Epithelial cell of prostate (primary cell): ENCODE measurements around the gene SMYD3.

Experiments
- DNase-seq: peaks from one replicate; pipeline ENCODE4 v3.0.0-alpha.2; 2011; ENCODE audit warnings: low read depth, low spot score
- H3K27ac ChIP-seq: fragments of 450-650 bp; 2 replicates; pipeline ENCODE4 v1.5.1; 2017; ENCODE audit warnings: mild to moderate bottlenecking

The SMYD3 gene

DNA sequence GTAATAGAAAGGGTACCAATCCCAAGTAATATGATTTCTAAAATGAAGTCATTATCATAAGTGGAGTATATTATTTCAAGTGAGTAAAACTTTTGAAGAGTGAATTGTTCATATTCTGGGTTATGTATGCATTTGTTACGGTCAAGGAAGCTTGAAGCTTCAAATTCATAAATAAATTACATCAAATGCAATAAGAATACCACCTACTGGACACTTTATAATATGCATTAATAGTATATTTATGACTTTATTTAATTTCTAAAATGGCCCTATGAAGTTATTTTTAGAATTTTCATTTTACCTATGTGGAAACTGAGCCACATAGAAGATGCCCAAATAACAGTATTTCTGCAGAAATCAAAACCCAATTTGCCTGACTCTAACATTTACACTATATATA is 260.6 kb downstream of the SMYD3 start:
- DNase-seq: no peak
- no peak overlapping the region for H3K27ac ChIP-seq

GRCh38 chr1:246245541-246245940 is 261.5 kb downstream of the SMYD3 start:
- no peak overlapping the region for H3K27ac ChIP-seq
- no peak for DNase-seq

DNA sequence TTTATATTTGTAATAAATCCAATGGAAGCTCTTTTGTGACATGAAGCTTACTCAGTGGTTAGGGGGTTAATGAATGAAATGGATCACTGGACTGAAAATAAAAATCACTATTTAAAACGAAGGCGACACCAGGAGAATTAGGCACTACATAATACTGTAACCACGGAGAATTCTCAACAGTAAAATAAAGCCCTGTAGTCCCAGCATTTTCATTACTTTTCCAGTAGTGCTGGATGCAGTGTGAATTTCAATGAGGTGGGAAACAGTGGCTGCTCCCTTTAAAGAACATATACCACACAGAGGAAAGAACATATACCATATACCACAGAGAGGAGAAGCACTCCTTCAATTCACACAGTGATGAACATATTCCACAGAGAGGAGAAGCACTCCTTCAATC is 275.0 kb downstream of the SMYD3 start:
- DNase-seq: no peak
- no peak overlapping the region for H3K27ac ChIP-seq

DNA sequence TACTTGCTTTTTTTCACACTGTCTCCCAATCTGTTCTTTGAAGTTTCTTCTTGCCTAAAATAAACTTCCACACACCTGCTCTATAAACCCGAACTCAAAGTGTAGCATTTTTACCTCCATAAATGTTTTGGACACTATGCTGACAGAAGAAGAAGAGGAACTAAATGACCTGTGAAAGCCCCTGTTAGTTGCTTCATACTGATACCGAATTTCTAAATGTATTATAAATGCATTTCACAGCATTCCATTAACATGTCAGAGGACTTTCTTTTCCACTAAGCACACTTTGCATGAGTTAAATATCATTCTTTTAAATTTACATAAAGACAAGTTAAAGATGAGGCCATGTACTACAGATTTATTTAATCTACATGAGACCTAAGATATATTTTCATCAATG is 281.0 kb downstream of the SMYD3 start:
- H3K27ac ChIP-seq: no peak overlapping the region
- DNase-seq: no peak

- no peak overlapping the region for H3K27ac ChIP-seq
- DNase-seq: no peak
Measured at GRCh38 chr1:246221485-246222255, 285.4 kb downstream of the SMYD3 start.

DNA sequence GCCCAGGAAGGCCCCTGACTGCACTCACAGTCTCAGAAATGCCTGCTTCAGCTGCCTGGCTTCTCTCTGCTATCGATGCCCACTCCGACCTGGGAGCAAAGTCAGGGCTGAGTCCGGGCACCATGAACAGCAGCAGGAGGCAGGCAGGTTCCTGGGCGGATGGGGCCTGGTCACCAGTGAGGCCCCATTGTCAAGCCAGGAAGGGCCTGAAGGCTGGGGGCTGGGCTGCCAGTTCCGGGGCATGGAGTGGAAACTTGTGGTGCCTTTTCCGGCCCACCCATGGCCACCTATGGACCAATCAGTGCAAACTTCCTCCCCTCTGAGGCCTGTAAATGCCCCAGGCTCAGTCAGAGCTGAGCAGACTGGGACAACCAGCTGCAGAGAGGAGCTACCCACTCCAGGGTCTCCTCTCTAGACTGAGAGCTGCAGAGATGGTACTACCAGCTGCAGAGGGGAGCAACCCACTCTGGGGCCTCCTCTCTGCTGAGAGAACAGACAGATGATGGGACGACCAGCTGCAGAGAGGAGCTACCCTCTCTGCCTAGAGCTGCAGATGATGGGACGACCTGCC is 286.5 kb downstream of the SMYD3 start:
- no peak for DNase-seq
- no peak overlapping the region for H3K27ac ChIP-seq

DNA sequence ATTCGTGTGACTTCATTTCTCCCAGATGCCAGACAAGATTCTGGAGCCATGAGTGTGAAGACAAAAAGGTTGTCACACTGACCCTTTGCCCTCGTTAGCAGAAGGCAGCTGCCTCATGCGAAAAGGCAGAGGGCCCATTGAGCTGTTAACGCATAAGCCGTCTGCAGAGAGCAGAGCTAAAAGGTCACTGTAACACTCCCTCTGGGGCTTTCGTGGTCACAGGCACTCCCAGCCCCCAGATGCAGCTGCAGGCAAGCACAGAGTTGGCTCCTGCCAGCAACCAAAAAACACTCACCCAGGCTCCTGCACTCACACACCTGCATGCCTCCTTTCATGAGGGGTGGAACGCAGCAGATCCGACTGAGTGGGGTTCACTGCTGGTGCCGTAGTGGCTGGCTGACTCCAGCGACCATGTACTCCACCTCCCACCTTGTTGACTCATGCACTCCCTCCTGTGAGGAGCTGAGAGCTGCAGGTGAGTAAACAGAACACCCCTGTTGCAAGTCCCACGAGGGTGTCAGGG is 287.5 kb downstream of the SMYD3 start:
- H3K27ac ChIP-seq: no peak overlapping the region
- no peak for DNase-seq

GRCh38 chr1:246218686-246219085 is 288.4 kb downstream of the SMYD3 start:
- no peak for DNase-seq

DNA sequence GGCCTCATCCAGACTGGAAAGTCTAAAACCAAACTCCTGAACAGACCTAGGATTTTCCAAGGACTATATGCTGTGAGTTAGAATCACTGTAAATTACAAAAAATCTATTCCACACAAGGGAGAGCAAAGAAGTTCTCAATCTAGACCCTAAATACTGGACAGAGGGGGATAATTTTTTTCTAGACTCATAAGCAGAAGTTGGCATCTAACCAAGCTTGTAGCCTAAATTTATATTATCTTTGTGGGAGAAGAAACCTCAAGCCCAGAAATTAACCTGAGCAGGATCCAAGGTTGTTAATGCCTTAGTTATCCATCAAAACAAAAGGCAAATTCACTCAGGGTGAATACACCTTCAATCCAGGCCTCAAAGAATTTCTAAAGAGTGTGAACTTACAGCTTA is 290.2 kb downstream of the SMYD3 start:
- no peak overlapping the region for H3K27ac ChIP-seq
- DNase-seq: no peak

More at GRCh38 chr1:246218686-246219085, 288.4 kb downstream of the SMYD3 start:
- no peak overlapping the region for H3K27ac ChIP-seq

DNA sequence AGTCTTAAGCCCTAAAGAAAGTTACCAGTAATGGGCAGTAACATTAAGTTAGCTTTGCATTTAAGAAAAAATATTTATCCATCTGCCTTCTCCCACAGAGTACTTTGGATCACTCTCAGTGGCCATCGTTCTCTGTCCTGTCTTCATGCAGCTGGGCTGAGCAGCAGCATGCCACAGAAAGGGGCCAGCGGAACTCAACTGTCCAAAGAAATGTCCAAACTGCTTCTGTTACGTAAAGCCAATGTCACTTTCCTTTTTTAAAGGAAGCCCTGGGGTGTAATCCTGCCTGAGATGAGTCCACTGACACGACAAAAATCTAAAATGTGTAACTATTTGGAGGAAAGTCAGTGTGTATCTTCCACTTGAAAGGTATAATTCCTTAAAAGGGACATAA is 291.6 kb downstream of the SMYD3 start:
- no peak overlapping the region for H3K27ac ChIP-seq

GRCh38 chr1:246214708-246215509 is 292.2 kb downstream of the SMYD3 start:
- peak; percentile 70 for DNase-seq
- no peak overlapping the region for H3K27ac ChIP-seq

More for the DNA sequence above, 291.6 kb downstream of the SMYD3 start:
- DNase-seq: no peak

DNA sequence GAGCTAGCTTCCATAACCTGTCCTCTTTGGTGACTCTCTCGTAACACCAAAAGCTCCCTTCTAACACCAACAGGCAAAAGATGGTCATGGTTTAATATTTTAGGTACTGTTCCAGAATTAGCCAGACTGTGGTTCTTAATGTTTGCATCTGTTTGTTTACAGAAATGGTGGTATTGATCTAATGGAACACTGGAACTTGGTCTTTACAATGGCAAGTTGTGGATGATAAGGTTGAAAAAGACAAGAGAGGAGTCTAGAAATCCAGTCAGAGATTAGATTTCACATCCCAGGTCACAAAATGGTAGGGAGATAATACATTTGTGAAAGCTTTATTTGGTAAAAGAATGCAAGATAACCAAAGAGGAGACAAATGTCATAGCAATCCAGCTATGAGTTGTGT is 293.1 kb downstream of the SMYD3 start:
- DNase-seq: no peak
- no peak overlapping the region for H3K27ac ChIP-seq

DNA sequence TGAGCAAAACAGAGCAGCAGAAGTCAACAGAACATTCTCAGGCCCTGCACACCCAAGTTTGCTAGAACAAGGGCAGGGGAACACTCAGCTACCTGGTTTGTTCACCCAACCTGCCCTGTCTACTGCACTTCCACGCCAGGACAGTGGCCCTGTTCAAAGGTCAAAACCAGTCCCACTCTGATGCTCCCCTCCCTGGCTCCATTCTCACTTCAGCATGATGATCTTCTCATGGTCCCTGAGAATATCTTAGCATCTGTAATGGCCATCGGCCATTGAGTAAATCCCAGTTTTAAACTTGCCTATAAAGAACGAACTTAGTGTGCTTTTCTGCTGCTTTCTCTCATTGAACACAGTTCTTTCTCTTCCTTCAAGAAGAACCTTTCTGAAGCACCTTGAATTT is 293.6 kb downstream of the SMYD3 start:
- H3K27ac ChIP-seq: no peak overlapping the region
- no peak for DNase-seq

DNA sequence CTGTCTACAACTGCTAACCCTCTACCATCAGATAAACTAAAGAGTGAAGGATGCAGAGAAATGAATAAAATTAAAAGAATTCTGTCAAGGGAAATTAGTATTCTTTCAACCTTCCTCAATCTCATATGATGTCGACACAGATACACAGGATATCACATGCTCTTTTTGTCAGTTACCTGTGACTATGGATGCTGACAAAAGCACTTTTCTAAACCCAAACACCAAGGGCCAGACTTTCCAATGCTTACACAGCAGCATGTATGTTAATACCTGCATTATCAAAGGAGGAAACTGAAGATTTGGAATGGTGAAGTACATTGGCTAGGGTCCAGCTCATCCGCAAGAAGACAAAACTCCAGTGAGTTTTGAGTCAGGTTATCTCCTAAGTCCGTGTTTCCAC is 294.0 kb downstream of the SMYD3 start:
- no peak overlapping the region for H3K27ac ChIP-seq
- no peak for DNase-seq

- no peak for DNase-seq
- H3K27ac ChIP-seq: no peak overlapping the region
Measured at GRCh38 chr1:246212013-246212412, 295.1 kb downstream of the SMYD3 start.

GRCh38 chr1:246210756-246211155 is 296.3 kb downstream of the SMYD3 start:
- no peak for DNase-seq
- no peak overlapping the region for H3K27ac ChIP-seq

GRCh38 chr1:246208105-246208504 is 299.0 kb downstream of the SMYD3 start:
- no peak overlapping the region for H3K27ac ChIP-seq
- no peak for DNase-seq

DNA sequence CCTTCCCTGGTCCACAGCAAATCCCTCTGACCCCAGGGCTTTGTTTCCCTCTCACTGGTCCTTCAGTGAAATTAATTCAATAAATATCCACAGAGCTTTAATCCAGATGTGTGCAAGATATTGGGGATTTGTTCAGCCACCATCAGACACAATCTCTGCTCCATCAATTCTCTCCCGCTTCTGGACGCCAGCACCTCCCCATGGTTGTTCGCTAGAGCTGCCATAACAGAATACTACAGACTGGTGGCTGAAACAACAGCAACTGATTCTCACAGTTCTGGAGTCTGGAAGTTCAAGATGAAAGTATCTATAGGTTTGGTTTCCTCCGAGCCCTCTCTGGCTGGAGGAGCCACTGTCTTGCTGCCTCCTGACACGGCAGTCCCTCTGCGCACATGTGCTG is 303.9 kb downstream of the SMYD3 start:
- no peak for DNase-seq
- H3K27ac ChIP-seq: no peak overlapping the region

DNA sequence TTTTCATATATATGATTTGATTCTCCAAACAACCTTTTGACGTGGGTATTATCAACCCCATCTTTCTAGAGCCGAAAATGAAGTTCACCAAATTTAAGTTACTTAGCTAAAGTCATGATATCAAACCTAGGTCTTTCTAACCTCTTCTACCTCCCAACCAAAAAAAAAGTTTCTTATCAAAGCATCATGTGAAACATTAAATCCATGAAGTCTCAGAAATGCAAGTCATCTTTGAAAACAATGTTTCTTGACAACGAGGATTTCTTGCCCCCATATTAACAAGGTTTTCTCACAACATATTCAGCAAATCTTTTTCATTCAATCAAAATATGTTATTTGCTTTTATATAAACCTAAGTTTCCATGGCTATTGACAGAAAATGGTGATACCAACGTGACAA is 306.3 kb downstream of the SMYD3 start:
- no peak for DNase-seq
- no peak overlapping the region for H3K27ac ChIP-seq

DNA sequence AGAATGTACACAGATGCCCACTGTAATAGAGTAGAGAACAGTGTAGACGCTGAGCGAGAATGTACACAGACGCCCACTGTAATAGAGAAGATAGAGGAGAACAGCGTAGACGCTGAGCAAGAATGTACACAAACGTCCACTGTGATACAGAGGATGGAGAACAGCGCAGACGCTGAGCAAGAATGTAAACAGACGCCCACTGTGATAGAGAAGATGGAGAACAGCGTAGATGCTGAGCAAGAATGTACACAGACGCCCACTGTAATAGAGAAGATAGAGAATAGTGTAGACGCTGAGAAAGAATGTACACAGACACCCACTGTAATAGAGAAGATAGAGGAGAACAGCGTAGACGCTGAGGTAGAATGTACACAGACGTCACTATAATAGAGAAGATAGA is 306.9 kb downstream of the SMYD3 start:
- no peak overlapping the region for H3K27ac ChIP-seq
- DNase-seq: no peak

- no peak overlapping the region for H3K27ac ChIP-seq
- DNase-seq: no peak
Measured at GRCh38 chr1:246199086-246199645, 307.9 kb downstream of the SMYD3 start.
